Cortex of kidney (tissue), 1 donor: ENCODE data around the gene LRMDA.

ENCODE experiments used
- DNase-seq: peaks from one replicate; lab custom pipeline; 2025; lab: John Stamatoyannopoulos, UW

LRMDA gene

DNA sequence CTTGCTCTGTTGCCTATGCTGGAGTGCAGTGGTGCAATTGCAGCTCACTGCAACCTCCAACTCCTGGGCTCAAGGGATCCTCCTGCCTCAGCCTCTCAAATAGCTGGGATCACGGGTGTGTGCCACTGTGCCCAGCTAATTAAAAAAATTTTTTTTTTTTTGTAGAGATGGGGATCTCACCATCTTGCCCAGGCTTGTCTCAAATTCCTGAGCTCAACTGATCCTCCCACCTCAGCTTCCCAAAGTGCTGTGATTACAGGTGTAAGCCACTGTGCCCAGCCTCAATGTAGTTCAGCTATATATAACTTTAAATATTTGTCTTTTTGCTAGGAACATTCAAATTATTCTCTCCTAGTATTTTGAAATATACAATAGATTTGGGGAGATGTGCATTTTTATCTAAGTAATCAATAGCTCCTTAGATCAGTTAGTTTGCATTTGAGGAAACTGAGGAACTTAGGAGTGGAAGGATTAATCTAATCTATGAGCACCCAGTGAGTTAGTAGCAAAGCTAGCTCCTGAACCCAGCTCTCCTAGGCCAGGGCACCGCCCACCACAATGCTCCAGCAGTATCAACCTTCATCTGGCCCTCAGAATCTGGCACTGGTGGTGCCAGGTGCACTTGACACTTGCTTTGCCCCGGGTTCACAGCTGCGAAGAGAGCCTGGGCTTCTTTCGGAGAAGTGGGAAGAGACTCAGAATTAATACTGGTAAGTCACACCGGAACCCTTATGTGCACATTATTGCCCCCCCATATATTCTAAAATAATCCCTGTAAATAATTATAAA is 5.9 kb upstream of the LRMDA start:
- DNase-seq = no peak

DNA sequence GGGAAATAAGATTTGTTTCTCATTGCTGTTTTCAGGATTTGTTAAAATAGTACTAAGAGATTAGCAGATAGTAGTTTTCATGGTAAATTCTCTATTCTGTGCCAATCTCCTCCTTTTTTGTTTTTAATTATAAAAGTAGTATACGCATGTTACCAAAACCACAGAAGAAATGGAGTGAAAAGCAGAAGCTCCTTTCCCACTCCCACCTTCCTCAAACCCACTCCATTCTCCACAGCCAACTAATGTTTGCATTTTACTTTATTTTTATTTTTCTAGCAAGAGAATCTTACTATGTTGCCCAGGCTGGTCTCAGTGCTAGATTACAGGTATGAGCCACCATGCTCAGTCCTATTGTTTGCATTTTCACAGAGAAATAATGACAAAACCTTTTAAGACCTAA is 4.5 kb upstream of the LRMDA start:
- DNase-seq = no peak

GRCh38 chr10:75427951-75428350 is 3.5 kb upstream of the LRMDA start:
- DNase-seq = no peak

- DNase-seq = no peak
Measured at GRCh38 chr10:75428434-75429158, 2.8 kb upstream of the LRMDA start.

GRCh38 chr10:75429159-75429827 is 2.1 kb upstream of the LRMDA start:
- DNase-seq = no peak

DNA sequence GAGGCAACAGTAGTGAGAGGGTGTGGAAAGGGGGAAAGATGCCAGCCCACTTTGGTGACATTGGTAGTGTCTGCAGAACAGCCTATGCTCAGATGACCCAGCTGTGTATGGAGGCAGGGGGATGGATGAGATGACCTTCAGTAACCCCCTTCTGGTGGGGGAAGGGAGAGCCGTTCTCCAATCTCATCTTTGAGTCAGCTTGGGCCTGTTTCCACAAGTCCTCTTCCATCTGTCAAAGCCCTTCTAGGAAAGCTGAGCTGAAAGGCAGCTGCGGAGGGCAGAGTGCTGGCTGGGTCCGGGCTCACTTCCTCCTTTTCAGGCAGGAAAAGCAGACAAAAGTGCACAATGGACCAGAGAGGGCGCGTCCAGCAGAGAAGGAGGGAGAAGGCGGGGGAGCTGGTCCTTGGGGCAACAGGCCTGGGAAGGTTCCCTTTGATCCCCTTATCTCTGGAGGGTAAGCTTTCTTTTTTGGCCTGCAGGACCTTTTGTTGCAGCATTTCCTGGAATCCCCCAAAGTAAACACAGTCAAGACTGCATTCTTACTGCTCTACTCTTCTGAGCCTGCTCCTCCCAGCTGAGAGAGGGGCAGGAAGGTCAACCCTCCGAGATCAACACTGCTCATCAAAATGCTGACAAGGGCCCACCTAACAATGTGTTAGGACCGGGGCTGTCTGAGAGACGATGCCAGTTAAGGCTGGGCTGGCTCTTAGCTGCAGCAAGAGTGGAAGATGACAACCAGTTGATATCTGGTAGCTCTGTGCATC is 1.2 kb upstream of the LRMDA start:
- DNase-seq = no peak

GRCh38 chr10:75432176-75432575 is 752 bp downstream of the LRMDA start:
- DNase-seq = no peak

DNA sequence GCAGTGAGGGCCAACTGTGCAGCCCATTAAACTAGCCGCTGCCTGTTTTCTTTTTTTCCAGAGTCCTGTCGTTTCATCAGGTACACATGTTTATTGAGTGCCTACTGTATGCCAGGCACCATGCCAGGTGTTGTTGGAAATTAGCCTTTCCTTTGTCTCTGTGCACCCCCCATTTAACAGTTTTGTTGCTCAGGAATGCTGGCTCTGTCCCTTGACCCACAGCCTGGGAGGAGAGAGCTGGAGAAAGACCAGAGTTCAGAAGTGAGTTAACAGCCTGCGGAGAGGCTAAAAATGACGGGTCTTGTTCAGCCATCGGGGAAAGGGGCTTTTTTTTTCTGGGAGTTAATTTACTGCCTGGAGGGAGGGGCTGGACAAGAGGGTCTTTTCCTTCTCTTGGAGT is 1.3 kb downstream of the LRMDA start:
- DNase-seq = no peak

- DNase-seq = no peak
Measured at GRCh38 chr10:75433216-75433615, 1.8 kb downstream of the LRMDA start.

- DNase-seq = no peak
Measured at GRCh38 chr10:75434291-75434690, 2.9 kb downstream of the LRMDA start.

DNA sequence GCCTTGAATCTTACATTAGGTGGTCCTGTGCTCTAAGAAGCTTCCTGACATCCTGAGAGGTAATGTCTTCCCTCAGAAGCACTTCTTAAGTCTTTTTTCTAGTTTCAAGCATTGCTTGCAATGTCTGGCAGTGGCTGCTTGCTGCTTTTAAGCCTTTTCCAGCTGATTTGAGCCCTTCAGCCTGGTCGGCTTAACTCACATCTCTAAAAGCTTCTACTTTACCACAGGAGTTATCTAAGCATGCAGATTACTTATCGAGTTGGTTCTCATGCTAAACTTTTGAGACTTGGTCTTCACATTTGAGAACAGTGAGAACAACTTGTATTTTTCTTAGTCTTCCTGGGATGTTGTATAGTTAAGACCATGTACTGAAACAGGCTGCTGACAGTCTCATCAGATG is 3.9 kb downstream of the LRMDA start:
- DNase-seq = no peak

DNA sequence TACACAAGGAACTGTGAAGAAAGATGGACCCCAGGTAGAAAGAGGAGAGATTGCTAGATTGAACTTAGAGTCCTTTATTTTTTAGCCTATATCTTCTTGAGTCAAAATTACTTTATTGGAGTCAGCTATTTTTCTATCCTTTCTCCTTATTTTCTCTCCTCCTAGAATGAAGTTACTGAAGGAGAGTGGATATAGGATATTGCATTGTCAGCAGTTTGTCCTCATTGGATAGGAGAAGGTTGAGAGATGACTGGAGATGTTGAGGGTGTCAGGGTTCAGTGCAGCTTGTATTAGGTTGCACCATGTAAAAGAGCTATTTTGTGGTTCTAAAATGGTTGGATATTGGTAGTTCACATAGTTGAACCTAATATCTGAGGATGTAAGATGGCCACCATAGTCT is 5.5 kb downstream of the LRMDA start:
- DNase-seq = no peak

DNA sequence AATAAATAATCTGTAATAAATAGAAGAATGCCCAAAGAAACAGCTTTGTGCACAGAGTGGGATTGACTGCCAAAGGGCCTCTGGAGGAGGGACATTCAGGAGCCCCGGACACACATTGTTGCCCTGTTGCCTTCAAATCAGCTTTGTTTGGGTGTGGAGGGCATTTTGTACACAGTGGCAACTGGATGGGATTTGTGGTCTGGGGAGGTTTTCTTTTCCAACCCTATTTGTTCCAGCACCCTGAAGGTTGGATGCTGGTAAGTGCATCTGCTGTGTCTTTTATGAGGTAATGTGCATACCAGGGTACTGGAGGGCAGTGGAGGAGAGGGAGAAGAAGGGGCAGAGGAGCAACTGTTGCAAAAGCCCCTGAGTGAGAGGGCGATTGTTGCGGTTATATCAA is 6.3 kb downstream of the LRMDA start:
- DNase-seq = no peak

GRCh38 chr10:75438275-75438674 is 6.9 kb downstream of the LRMDA start:
- DNase-seq = no peak

DNA sequence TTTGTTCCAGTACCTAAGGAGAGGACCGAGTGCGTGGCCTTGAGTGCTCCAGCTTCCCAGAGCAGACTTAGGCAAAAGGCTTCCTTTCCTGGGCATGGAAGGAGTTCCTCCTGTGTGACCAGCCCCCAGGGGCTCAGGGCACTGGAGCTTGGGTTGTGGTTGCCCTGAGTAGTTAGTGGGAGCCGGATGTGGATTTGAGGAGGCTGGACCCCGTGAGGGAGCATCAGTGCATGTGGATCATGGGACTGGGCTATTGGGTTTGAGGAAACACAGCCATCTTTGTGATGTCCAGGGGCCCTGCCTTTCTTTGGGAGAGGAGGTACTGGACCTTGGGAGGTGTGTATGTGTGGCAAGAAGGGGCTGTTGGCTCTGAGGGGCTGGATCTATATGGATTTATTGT is 8.4 kb downstream of the LRMDA start:
- DNase-seq = no peak

DNA sequence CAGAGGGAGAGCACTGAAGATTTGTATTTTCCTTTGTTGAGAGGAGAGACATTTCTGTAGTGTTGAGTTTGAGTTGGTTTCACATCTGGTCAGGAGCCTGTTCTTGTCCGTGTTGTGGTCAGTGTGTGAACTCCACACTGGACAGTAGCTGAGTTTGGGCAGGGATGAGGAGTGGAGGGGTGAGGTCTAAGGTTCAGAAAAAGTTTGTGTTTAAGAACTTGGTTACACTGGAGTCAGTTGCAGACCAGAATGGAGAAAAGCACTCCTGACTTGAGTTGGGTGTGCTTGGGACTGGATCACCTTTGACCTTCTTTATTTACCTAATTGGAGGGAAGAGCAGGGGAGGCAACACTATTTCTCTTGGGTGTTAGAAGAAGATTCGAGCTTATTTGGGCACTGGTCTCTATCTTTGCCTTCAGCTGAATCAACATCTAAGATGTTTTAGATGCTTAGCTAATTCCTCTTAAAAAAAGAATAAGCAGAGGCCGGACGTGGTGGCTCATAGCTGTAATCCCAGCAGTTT is 8.9 kb downstream of the LRMDA start:
- no peak for DNase-seq

DNA sequence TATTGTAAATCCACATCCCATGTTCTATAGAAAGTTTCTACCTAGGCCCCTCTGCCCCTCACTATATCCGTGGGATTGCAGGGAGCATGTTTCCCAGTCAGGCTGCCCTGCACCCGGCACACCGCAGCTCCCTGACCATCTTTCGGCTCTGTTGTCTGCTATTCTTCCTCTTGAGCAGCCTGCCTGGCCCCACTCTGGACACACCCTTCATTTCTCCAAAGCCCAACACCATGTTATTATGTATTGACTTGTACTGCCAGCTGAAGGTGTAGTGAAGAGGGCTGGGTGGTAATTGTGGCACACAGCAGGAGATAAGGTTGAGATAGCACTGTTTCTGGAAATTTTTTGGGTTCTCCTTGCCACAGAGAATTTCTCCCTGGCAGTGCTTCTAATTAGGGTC is 9.8 kb downstream of the LRMDA start:
- DNase-seq = no peak

DNA sequence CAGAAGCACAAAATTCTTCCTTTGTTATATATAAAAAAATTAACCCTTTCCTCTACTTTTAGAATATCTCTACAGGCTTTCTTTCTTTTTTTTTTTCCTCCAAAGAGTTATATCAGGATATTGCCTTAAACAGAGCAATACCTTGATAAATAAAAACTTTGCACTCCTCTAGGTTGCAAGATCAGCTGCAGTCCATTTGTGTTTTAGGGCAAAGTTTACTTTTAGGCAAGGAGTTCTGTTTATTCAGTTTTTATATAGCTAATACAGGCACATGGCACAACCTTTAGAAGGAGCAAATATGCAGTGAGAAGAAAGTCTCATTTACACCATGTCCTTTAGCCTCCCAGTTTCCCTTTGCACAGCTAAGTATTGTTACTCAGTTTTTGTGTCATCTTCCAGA is 10.3 kb downstream of the LRMDA start:
- no peak for DNase-seq

- DNase-seq = no peak
Measured at GRCh38 chr10:75443362-75443761, 11.9 kb downstream of the LRMDA start.

- no peak for DNase-seq
Measured at GRCh38 chr10:75444781-75445386, 13.5 kb downstream of the LRMDA start.

DNA sequence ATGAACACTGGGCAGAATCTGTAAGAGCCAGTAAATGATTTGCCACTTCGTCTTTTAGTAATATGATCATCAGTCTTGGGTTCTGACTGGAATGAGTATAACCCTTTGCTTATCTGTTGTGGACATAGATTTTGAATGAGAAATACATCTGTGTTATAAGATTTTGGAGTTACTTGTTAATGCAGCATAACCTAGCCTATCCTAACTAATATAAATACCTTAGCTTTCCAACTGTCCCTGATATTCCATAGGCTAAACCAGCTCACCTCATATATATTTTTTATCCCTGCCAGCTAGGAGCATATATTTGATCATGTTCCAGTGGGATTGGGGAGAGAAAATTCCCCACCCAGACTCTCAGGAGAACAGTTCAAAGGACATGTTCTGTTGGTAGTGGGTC is 15.1 kb downstream of the LRMDA start:
- DNase-seq = no peak

DNA sequence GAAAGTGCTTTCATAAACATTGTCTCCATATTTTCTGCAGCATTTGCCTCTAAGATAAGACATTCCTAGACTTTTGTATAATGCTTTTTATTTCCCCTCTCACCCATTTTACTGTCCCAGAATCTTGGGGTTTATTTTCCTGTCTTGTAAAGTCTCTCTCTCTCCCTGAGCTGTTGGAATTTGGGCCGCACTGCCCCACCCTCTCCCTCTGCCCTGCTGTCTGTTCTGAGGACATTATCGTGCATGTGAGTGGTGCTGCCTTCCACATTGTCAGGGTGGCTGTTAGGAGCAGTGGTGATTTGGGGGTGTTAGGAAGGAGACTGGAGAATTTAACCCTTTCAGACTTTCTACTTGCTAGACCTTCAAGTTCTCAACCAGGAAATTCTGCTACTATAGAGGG is 16.7 kb downstream of the LRMDA start:
- DNase-seq = no peak
